NCI-H1930 (cell line): Measurements from ENCODE around the gene SIK2.
"Not testable (repeated sequence)": the region's sequence is repeated elsewhere in the genome, so short reads cannot be mapped to it uniquely, and the experiment has no call there.

Experiments
- DNase-seq, 2 experiments: peaks; one replicate each; lab custom pipeline; 2025; lab: John Stamatoyannopoulos, UW

The SIK2 gene

DNA sequence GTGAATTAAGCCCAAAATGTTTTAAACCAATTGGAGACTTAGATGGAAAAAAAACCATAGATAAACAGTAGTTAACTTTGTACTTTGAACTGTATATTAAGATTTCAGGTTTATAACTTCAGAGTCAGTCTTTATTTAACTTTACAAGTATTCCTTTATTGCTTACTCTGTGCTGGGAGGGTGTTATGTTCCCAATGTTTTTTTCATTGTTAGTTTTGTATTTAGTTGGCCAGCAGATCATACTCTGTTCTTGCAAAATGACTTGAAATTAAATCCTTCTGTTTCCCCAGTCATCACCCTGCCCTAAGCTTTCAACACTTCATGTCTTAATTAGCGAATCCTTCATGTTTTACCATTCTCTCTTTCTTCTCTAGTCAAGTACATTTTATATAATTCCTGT, 25.3 kb downstream of the SIK2 start:
- no peak for DNase-seq

DNA sequence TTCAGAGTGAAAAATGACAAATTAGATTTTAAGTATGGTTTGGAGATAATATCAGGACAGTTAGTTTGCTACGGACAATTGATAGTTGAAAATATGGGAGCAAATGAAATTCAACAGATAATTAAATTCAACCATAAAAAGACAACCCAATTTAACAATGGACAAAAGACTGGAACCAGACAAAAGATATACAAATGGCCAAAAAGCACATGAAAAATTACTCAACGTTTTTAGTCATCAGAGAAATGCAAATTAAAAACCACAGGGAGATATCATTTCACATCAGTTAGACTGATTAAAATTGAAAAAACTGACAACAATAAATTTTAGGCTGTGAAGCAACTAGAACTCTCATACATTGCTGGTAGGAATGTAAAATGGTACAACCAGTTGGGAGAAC, 27.2 kb downstream of the SIK2 start:
- DNase-seq = no peak

DNA sequence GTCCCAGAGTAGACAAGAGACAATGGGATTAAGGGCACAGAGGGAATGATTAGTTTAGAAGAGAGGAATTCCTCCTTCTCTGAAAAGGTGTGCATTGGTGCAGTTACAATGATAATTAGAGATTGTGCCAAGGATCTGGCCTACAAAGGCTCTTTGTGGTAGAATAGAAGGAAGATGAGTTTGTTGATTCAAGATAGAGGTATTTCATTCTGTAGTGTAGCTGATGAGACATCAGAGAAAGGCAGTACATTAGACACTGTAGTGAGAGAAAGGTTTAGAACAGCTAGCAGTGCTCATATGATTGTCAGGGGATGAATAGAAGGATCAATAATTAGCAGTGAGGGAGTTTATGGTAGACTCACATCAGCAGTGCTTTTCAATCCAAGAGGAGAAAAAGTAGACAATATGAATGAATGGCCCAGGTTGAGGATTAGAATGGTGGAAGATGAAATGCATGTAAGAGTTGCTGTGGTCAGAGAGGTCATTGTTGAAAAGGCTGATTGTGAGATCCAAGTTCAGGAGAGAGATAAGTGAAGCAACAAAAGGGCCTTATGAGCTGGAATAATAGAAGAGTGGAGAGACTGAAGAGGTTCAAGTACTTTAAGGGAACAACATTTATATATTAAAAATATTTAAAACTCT, 28.9 kb downstream of the SIK2 start:
- DNase-seq = no peak

DNA sequence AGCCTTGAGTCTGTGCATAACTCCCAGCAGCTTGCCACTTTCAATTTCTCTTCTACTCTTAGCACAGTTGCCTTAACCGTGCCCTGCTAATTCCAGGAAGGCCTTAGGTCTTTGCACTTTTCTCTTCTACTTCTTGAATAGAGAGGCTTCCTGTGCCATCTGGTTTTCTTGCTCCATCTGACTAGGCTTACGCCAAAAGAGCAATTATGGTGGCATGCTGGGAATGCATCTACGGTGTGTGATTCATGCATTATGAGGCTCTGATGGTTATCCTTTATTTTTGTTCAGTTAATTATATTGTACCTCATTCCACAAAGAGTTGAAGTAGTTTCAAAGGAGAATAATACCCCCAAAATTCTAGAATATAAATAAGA, 29.4 kb downstream of the SIK2 start:
- DNase-seq = no peak

DNA sequence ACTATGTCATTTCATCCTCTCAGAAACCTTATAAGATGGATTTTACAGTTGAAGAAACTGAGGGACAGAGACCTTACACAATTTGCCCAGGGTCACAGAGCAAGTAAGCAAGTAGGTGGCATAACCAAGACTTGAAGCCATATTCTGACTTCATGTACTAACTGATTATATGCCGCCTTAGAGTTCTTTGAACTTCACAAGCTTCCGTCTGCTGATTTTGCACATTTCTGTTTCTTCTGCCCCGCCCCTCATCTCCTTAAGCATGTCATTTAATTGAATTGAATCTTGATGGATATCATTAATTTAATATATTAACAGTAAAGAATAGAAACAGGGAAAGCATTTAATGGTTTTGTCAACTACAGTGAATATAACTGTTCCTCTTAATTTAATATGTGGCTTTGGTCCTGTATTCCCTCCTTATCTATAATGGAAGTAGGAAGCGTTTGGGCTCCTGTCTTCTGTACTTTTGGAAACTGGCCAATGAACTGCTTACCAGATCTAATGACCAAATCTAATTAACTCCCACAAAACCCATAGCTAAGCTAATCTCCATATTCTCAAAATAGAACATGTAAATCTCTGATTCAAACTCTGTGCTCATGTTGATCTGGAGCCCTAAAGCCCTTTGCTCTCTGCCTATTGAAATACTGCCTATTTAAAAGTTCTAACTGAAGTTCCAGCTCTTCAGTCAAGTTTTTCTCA, 30.4 kb downstream of the SIK2 start:
- DNase-seq = no peak

DNA sequence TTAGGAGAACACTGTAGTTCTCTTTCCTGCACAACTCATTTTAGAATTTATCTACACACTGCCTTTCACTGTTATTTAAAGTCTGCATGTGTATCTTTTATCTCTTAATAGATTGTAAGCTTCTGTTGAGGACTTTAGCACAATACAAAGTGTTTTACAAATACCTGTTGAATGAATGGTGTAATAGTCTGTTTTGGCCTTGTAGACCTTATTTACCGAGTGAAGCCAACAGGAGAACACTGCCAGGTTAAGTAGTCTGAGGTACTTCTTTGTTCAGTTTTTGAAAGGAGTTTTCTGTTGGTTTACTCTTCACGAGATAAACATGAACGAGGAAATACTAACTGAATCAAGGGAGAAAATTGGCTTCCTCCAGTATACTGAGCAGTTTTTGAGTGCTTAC, 31.0 kb downstream of the SIK2 start:
- DNase-seq = no peak

DNA sequence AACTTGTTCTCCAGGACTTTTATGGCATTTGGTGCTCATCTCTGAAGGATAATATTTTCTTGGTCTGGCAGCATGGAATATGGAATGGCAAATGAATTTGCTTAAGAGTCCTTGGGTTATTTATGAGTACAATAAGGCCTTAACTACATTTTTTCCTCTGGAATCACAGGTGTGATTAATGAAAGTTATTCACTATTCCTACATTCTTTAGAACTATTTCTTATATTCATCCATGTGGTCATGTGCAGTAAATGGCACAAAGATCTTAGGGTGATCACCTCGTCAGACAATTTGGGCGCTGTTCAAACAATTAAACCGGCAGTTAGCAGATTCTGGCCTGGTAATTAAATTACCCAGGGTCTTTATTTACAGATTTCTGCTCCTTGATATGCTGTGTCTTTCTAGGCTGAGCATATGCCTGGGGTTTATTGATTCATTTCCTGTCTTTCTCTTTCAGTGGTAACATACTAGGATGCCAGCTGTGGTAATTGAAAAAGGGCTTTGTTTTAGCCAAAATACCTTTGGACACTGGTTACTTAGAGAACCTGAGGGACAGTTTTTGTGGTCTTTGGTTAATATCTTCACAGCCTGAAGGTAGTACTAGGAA, 31.6 kb downstream of the SIK2 start:
- no peak for DNase-seq

DNA sequence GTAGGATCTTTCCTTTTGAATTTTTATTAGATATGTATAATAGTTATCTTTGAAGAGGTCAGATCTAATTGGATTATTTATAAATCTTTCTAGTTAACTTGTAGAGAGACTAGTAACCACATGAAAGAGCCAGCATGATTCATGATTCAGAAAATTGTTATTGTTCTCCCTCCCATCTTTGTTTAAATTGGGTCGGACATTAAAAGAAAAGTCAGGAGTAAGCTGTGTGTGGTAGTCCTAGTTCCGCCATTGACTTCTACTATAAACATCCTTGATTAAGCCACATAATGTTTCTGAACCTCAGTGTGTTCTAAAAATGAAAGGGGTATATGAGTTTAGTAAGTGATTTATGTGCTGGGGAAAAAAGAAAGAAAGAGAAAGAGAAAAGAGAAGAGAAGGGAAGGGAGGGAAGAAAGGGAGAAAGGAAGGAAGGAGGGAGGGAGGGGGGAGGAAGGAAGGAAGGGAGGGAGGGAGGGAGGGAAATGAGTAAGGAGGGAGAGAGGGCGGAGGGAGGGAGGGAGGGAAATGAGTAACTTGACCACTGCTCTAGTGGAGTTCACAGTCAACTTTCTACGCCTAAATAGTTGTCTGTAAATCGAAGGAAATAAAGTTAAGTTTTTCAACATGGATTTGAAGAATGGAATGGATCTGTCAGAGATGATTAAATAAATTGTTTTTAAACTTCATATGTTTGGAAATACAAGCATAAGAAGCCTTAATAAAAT, 32.9 kb downstream of the SIK2 start:
- no peak for DNase-seq

DNA sequence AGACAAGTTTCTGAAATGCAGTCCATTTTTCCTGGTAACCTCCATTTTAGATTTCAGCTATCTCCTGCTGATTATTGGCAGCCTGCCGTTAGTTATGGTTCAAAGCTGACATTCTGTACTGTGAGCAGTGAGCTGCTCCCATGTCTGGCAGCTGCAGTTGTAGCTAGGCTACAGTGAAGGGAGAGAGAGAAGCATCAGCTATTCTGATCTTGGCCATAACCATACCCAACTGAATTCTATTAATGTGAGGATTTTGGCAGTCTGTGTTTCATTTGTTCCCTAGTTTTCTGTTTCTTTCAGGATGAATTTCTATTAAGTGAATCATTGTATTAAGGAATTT, 33.4 kb downstream of the SIK2 start:
- no peak for DNase-seq

DNA sequence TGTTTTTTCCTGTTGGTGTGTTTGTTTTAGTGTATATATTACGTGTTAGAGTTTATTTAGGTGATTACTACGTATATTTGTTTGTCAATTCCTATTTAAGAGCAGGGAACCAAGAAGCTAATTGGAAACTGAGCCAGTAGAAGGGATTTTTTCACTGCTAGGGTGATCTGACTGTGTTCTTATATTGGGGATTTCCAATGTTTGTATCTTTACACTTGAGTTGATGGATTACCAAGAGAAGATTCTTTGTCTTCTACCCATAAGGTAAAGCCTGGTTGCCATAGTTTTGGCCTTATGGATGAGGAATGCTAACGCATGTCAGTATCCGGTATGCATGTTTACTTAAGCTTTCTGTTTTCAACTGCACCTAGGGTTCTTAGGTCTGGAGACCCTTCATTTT, 35.6 kb downstream of the SIK2 start:
- no peak for DNase-seq

DNA sequence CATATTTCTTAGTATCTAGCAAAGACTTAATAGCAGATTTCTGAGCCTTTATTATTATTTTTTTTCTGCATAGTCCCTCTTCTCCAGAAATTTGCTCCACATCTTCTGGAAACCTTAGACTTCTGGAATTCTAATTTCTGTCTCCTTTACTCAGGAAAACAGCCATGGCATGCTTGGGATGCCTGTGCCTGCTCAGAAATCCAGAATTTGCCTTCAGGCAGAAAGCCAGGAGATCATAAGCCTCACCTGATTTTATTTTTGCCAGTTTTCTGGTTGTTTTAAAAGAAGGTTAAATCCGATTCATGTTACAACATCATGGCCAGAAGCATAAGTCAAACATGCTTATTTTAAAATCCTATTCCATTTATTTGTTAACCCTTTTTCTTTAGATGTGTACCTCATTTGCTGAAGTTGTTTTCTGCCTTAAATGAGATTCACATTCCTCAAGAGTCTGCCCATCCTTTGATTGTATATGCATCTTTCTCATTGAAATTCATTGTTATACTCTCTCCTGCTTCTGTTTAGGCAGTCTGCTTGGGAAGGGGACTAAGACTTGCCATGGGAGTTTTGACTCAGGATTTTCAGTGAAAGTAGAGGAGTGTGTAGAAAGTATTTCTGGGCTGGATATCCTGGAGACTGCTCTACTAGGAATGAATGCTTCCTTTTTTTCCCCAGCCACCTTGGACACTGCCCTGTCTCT, 37.1 kb downstream of the SIK2 start:
- no peak for DNase-seq

DNA sequence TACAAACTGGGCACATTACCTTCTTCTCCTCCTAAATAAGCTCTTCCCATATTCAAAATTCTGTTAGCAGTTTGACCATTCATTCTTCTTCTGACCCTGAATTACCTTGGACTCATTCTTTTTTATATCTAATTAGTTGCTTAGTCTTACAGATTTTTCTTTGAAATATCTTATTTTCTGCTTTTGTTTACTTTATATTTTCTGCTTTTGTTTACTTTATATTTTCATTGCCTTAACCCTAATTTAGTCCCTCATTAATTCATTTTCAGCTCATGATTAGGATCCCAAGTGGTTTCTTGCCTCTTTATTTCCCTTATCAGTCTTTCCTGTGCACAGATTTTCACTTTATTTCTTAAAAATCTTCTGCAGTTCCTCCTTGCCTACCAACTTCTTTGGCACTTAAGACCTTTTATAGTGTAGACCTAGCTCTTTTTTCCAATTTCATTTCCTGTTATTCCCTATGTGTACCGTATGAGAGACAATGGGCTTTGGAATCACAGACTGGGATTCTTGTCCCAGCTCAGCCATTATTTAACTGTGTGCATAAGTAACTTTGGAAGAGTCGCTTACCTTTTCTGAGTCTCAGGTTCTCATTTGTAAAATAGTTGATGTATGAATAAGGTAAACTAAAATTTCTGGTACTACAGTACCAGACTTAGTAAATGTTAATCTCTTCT, 39.2 kb downstream of the SIK2 start:
- no peak for DNase-seq

DNA sequence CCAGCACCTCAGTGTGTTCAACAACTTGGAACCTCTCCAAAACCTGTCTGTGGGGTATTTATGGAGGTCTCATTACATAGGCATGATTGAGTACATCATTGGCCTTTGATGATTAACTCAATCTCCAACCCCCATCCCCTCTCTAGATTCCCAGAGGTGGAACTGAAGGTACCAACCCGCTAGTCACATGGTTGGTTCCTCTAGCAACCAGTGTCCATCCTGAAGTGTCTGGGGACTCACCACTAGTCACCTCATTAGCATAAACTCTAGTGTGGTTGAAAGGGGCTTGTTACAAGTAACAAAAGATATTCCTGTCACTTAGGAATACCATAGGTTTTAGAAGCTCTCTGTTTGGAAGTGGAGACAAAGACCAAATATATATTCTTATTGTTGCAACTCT, 40.3 kb downstream of the SIK2 start:
- DNase-seq = no peak

DNA sequence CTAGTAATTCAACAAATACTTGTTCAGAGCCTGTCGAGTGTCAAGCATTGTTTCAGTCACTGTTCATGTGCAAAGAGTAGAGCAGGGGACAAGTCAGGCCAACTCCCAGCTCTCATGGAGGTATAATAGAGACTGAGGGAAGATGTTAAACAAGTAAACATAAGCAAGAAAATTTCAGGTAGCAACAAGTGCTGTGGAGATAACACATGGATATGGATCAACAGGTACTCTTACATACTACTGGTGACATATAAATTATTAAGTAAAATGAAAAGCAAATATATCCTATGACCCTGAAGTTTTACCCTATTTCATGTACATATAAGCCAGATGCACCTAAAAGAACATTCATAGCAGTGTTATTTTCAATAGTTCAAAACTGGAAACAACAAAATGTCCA, 42.7 kb downstream of the SIK2 start:
- DNase-seq = no peak

DNA sequence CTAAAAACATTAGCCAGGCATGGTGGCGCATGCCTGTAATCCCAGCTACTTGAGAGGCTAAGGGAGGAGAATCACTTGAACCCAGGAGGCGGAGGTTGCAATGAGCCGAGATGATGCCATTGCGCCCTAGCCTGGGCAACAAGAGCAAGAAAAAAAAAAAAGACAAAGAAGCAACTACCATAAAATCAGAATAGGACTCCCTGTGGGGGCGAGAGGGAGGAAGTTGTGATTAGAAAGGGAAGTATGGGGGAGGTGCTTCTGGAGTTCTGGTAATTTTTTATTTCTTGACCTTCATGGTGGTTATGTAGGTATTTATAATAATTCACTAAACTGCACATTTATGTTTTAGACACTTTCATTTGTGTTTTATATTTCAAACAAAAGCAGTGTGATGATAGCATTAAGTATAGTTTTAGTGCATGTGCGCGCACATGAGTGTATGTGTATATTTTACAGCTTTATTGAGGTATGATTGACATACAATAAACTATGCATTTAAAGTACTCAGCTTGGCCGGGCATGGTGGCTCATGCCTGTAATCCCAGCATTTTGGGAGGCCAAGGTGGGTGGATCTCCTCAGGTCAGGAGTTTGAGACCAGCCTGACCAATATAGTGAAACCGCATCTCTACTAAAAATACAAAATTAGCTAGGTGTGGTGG, 43.5 kb downstream of the SIK2 start:
- no peak for DNase-seq

DNA sequence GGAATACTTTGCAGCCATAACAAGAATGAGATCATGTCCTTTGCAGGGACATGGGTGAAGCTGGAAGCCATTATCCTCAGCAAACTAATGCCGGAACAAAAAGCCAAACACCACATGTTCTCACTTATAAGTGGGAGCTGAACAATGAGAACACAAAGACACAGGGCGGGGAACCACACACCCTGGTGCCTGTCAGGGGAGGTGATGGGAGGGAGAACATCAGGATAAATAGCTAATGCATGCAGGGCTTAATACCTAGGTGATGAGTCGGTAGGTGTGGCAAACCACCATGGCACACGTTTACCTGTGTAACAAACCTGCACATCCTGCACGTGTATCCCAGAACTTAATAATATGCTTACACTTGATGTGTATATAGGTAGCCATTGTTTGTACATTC, 49.1 kb downstream of the SIK2 start:
- not testable (repeated sequence) for DNase-seq

DNA sequence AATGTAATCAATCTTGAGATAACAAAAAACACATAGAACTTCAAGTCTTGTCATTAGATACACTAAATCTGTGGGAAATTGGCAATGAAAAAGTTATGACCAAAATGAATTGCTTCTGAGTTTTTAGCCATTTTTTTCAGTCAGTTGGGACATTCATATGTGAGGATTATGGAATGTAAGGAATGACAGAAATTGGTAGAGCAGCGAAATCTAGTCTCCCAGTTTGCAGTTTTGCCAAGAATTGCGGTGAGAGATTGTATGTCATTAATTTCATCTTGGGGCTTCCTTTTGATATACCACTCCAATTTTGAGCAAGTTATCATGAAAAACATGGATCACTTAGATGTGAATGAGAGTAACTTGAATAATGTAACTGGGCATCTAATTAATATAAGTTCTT, 49.9 kb downstream of the SIK2 start:
- DNase-seq = no peak

DNA sequence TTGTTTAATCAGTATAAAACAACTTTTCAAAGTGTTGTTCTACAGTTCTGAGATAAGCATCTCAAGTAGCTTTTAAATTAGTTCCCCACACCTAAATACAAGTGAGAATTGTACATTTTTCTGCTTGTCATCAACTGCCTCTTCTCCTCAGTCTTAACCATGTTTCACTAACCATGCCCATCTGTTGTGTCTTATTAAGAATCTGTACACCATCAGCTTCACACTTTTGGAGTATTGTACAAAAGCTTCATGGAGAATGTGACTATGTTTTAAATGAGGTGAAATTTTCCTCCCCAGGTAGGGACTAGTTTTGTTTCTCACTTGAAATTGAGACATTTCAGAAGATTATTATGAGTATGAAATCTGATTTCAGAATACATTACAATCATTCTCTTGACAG, 52.4 kb downstream of the SIK2 start:
- DNase-seq = no peak

DNA sequence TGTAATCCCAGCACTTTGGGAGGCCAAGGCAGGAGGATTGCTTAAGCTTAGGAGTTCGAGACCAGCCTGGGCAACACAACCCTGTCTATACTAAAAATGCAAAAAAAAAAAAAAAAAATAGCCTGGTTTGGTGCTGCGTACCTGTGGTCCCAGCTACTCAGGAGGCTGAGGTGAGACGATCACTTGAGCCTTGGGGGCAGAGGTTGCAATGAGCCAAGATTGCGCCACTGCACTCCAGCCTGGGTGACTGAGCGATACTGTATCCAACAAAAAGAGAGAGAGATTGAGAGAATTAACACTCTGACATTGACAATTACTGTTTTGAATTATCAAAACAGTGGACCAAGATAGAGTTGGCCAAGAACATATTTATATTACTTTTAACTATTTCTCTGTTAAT, 53.7 kb downstream of the SIK2 start:
- no peak for DNase-seq

DNA sequence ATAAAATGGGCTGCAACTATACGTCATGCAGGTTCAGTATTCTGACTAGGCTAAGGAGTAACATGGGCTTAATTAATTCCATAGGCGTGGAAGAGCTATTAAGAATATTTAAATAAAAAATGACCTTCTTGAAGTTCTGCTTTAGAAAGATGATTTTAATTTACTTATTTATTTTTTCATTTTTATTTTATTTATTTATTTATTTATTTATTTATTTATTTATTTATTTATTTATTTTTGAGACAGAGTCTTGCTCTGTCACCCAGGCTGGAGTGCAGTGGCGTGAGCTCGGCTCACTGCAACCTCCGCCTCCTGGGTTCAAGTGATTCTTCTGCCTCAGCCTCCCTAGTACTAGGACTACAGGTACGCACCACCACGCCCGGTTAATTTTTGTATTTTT, 55.7 kb downstream of the SIK2 start:
- not testable (repeated sequence) for DNase-seq

DNA sequence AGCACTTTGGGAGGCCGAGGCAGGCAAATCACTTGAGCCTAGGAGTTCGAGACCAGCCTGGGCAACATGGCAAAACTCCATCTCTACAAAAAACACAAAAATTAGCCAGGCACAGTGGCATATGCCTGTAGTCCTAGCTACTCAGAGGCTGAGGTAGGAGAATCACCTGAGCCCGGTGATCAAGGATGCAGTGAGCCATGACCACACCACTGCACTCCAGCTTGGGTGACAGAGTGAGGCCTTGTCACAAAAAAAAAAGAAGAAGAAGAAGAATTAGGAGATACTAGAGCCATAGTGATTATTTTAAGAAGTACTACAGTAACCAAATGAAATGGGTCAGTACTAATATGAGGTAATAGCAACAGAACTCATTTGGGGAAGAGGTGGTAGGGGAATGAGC, 56.2 kb downstream of the SIK2 start:
- not testable (repeated sequence) for DNase-seq
